Smooth muscle cell (in vitro differentiated cells): ENCODE measurements around the gene BAIAP3. TPM values are rescaled to one million over a fixed set of nuclear protein-coding genes. Genes with fewer than 3 reads are reported as not detected.
"Not testable (repeated sequence)": the region's sequence is repeated elsewhere in the genome, so short reads cannot be mapped to it uniquely, and the experiment has no call there.

Experiments used
- DNase-seq: peaks from one replicate; lab custom pipeline; 2025; ENCODE audit not compliant: unreplicated experiment; lab: John Stamatoyannopoulos, UW
- H2AFZ ChIP-seq: fragments of 200-600 bp; sonication (generic); 2 replicates; pipeline ENCODE4 v1.6.0; 2016; ENCODE audit warnings: antibody characterized with exemption, low read depth, mild to moderate bottlenecking
- H3F3A ChIP-seq: fragments of 200-600 bp; sonication (generic); 2 replicates; pipeline ENCODE4 v1.6.0; 2017; ENCODE audit warnings: antibody characterized with exemption, low read depth
- H3K27ac ChIP-seq: fragments of 200-600 bp; sonication (generic); 2 replicates; pipeline ENCODE4 v1.5.1; 2016; ENCODE audit warnings: low read depth, mild to moderate bottlenecking
- H3K27me3 ChIP-seq: fragments of 200-600 bp; sonication (generic); 2 replicates; pipeline ENCODE4 v1.6.1; 2016; ENCODE audit warnings: low read depth, mild to moderate bottlenecking
- H3K36me3 ChIP-seq: fragments of 200-600 bp; sonication (generic); 2 replicates; pipeline ENCODE4 v1.5.1; 2016; ENCODE audit warnings: low read depth
- H3K4me1 ChIP-seq: fragments of 200-600 bp; sonication (generic); 2 replicates; pipeline ENCODE4 v1.5.1; 2016; ENCODE audit warnings: low read depth
- H3K4me2 ChIP-seq: fragments of 200-600 bp; sonication (generic); 2 replicates; pipeline ENCODE4 v1.6.0; 2016; ENCODE audit warnings: mild to moderate bottlenecking
- H3K4me3 ChIP-seq: fragments of 200-600 bp; sonication (generic); 2 replicates; pipeline ENCODE4 v1.5.1; 2016; ENCODE audit warnings: mild to moderate bottlenecking
- H3K79me2 ChIP-seq: fragments of 200-600 bp; sonication (generic); 2 replicates; pipeline ENCODE4 v1.6.0; 2016; ENCODE audit warnings: low read depth, mild to moderate bottlenecking
- H3K9ac ChIP-seq: fragments of 200-600 bp; sonication (generic); 2 replicates; pipeline ENCODE4 v1.6.0; 2016; ENCODE audit warnings: low read depth
- H3K9me3 ChIP-seq: fragments of 200-600 bp; sonication (generic); replicated peaks from 2 replicates; pipeline ENCODE4 v1.5.1; 2016; ENCODE audit warnings: low read depth
- H4K20me1 ChIP-seq: fragments of 200-600 bp; sonication (generic); 2 replicates; pipeline ENCODE4 v1.6.0; 2016; ENCODE audit warnings: low read depth
- WGBS: methylation state at CpG from one replicate; pipeline ENCODE4 v1.1.7; 2016; ENCODE audit warnings: low lambda C conversion rate; 5-methylcytosine and 5-hydroxymethylcytosine counted together
- polyA plus RNA-seq: library from polyadenylated mRNA; unstranded; fragments of >200 nt; fragmentation: Nextera tagmentation; extraction: Ambion mirVana; gene quantifications from 2 replicates; pipeline ENCODE4 v1.2.1, GENCODE V29; 2016
- total RNA-seq: library from RNA; depleted of rRNA; stranded (reverse); fragments of >200 nt; gene quantifications from 2 replicates; pipeline ENCODE4 v1.2.3, GENCODE V29; 2014
- TF ChIP-seq, protein P1 (sequence below): fragments of 200-600 bp; sonication (generic); IDR thresholded peaks from 2 replicates; pipeline ENCODE4 v1.5.1; 2017; ENCODE audit warnings: borderline replicate concordance, mild to moderate bottlenecking, antibody characterized with exemption; ENCODE audit not compliant: insufficient read depth, poor library complexity, severe bottlenecking

Gene BAIAP3
- total and polyA plus RNA-seq, 2 experiments from 2014 or later = 0.31 to 0.51 TPM

DNA sequence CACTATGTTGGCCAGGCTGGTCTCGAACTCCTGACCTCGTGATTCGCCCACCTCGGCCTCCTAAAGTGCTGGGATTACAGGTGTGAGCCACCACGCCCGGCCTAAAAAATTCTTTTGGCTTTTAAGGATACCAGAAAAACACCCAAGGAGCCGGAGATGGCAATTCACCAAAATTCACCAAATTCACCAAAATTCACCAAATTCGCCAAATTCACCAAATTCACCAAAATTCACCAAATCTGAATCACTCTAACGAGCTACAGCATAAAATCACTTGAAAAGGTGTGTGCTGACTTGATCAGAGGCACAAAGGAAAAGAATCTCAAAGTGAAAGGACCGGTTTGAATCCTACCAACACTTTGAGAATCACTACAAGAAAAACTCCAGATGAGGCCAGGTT lies 4.5 kb upstream of the BAIAP3 start:
- WGBS = 94% methylated on average over 10 of the region's 10 CpGs
- H3K9ac ChIP-seq, H3K4me3 ChIP-seq, H3K27ac ChIP-seq, H3F3A ChIP-seq, H3K9me3 ChIP-seq, H2AFZ ChIP-seq, H3K36me3 ChIP-seq, H3K79me2 ChIP-seq, DNase-seq, H3K4me2 ChIP-seq: not testable (repeated sequence)
- peaks cover 20% of the 10 kb centered on the region for H4K20me1 ChIP-seq
- H3K27me3 ChIP-seq = peaks cover 36% of the 10 kb centered on the region
- peaks cover 12% of the 10 kb centered on the region for H3K4me1 ChIP-seq

DNA sequence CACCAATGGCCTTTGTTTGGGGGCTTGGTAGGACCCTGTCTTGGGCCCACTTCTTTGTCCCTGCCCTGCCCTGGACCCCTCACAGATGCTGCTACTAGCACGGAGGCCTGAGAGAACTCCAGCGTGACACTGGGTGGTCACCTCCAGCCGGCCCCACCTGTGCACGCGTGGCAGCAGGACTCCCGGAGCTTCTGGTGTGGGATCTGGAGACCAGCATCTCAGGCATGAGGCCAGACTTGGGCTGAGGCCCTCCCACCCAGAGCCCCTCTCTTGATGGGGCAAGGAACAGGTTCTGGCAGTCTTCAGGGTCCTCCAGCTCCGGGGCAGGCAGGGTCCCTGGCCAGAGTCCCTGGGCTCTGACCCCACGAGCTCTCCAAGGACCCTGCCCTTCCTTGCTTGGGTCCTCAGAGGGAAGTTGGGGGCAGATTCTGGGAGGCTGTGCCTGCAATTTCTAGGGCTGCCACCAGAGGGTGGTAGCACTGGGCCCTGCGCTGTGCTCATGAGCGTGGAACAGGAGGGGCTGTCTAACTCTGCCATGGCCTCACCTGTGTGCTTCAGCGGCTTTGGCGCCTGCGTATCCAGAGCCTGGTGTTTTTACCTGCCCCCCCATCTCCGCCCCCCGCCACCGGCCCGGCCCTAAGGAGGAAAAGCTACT lies 3.1 kb upstream of the BAIAP3 start:
- Histone ChIP-seq H3K4me1 (peaks cover 12% of the 10 kb centered on the region), H3K36me3 (no peaks in the 10 kb centered on the region), H3F3A (no peaks in the 10 kb centered on the region), H3K4me2 (no peak overlapping the region), H2AFZ (no peak overlapping the region), H3K79me2 (no peaks in the 10 kb centered on the region), H4K20me1 (peaks cover 8% of the 10 kb centered on the region), H3K9me3 (no peaks in the 10 kb centered on the region), H3K9ac (no peak overlapping the region), H3K27me3 (peaks cover 50% of the 10 kb centered on the region), H3K4me3 (no peak overlapping the region), H3K27ac (no peak overlapping the region)
- TF ChIP-seq, protein P1, sequence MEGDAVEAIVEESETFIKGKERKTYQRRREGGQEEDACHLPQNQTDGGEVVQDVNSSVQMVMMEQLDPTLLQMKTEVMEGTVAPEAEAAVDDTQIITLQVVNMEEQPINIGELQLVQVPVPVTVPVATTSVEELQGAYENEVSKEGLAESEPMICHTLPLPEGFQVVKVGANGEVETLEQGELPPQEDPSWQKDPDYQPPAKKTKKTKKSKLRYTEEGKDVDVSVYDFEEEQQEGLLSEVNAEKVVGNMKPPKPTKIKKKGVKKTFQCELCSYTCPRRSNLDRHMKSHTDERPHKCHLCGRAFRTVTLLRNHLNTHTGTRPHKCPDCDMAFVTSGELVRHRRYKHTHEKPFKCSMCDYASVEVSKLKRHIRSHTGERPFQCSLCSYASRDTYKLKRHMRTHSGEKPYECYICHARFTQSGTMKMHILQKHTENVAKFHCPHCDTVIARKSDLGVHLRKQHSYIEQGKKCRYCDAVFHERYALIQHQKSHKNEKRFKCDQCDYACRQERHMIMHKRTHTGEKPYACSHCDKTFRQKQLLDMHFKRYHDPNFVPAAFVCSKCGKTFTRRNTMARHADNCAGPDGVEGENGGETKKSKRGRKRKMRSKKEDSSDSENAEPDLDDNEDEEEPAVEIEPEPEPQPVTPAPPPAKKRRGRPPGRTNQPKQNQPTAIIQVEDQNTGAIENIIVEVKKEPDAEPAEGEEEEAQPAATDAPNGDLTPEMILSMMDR = peak; percentile 49
- 77% methylated on average over 17 of the region's 17 CpGs for WGBS
- no peak for DNase-seq

DNA sequence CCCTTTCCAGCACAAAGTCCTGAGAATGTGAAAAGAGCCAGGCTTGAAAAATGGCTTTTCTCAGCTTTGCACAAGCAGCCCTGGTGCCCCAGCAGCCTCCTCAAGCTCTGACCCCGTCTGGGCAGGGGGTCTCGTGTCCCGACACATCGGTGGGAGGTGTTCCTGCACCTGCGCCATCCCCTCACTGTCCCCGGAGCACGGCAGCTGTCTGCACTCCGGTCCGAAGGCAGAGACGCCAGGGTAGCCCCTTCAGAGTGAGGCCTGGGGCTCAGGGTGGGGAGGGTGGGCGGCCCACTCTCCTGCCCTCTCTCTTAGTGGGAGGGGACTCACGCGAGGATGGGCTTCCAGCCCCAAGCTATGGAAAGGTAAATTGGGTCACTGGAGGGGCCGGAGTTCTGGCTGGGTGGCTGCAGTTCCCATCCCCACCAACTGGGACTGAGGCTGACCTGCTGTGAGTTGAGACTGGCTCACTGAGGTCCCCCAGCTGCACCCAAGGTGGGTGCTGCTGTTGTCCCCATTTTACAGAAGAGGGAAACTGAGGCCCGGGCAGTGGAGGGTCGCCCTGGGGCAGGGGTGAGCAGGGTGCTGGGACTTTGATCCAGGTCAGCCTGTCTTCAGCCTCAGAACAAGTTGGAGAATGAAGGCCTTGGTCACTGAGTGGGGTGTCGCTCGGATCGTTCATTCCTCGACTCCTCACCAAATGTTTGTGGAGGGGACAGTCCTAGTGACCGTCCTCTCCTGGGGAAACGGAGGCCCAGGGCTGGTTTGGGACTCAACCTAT lies 2.3 kb upstream of the BAIAP3 start:
- Histone ChIP-seq H3F3A (no peaks in the 10 kb centered on the region), H2AFZ (no peak overlapping the region), H3K27me3 (peaks cover 57% of the 10 kb centered on the region), H3K27ac (no peak overlapping the region), H3K4me1 (peaks cover 12% of the 10 kb centered on the region), H4K20me1 (peaks cover under 1% of the 10 kb centered on the region), H3K4me2 (peak overlapping the region; percentile 67), H3K9ac (peak overlapping the region; percentile 60), H3K4me3 (peak overlapping the region; percentile 15), H3K36me3 (no peaks in the 10 kb centered on the region), H3K9me3 (no peaks in the 10 kb centered on the region), H3K79me2 (no peaks in the 10 kb centered on the region)
- 71% methylated on average over 22 of the region's 22 CpGs for WGBS
- TF ChIP-seq, protein P1 = no peak
- no peak for DNase-seq

DNA sequence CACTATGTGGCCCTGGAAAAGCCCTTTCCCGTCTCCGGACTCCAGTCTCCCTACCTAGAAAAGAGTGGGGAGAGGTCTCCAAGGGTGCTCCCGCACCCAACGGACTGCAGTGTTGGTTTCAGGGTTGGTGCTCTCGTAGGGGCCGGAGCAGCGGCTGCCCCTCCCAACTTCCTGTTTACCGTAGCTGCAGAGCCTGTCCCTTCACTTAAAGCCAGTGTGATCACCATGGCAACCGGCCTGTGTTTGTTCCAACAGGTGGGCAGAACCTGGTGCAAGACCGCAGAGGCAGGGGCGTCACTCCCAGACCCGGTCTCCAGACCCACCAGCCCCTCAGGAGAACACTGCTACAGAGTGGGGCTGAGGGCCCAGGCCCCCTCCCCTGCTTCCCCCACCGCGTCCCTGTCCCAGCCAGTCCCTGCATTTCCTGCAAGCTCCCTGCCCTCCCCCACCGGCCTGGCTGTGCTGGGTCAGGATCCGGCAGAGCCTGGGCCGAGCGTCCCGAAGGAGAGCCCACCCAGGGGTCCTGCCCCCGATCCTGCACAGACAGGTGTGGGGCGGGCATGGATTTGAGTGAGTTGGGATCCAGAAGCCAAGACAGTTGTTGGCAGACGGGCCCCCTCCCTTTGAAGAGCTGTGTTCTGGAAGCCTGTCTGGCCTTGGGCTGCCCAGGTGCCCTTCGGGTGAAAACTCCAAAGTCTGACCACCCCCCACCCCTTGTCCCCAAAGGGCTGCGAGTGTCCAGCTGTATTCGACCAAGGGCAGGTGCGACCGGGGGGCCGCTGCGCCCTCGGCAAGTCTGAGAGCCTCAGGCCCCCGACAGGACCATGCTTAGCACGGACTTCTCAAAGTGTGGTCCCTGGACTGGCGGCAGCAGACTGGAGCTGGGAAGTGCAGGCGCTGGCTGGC lies 1.5 kb upstream of the BAIAP3 start:
- WGBS = 7% methylated on average over 30 of the region's 34 CpGs
- Histone ChIP-seq H3K27me3 (peaks cover 66% of the 10 kb centered on the region), H3K9me3 (no peaks in the 10 kb centered on the region), H3F3A (no peaks in the 10 kb centered on the region), H3K9ac (peak overlapping the region; percentile 60), H2AFZ (no peak overlapping the region), H3K79me2 (no peaks in the 10 kb centered on the region), H3K4me1 (peaks cover 12% of the 10 kb centered on the region), H3K27ac (no peak overlapping the region), H3K36me3 (no peaks in the 10 kb centered on the region), H3K4me3 (peak overlapping the region; percentile 15), H4K20me1 (no peaks in the 10 kb centered on the region), H3K4me2 (peak overlapping the region; percentile 67)
- TF ChIP-seq, protein P1 = no peak
- DNase-seq = no peak
